AG08396 (cell line): ENCODE data around the gene BANF2.
"Not testable (repeated sequence)": the region's sequence is repeated elsewhere in the genome, so short reads cannot be mapped to it uniquely, and the experiment has no call there.

Experiments
- DNase-seq: peaks from one replicate; pipeline ENCODE4 v3.0.0; 2012; ENCODE audit warnings: low spot score, mixed read lengths

Gene BANF2

GRCh38 chr20:17699931-17700351 is at the start of gene BANF2:
BANF2 (plus strand) TSS chr20:17699966; CDS start chr20:17725026, 25,060 bp downstream.
- no peak for DNase-seq

DNA sequence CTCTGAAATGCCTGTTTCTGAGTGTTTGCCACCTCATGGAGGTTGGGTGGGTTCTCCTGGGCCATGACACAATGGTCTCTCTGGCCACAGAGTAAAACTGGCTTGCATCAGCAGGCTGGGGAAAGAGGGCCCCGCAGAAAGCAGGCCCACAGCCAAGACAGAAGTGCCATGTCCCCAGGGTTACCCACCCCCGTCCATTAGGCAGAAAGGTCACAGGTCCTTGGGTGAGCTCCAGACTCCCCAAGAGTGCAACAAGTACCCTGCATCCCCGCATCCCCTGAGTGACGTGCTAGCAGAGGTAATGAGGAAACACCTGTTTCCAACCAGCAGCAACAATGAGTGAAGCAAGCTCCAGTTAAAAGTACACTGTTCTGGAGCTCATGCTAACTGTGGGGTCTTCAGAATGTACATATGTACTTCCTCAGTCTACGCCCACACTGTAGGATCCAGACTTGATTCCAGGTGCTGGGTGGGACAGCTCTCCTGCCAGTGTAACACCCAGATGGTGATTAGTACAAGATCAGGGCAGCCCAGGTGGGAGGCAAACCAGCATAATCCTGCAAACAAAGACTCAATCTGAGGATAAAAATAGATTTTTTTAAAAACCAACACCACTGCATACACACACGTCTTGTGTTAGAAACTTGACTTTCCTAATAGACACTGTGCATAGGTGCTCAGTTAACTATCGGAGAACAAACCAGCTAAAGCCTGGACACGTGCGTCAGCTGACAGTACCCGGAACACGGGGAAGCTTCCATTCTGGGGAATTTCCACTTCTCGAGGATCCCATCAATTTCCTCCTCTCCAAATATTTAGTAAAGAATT is 49.3 kb upstream of the BANF2 start:
- DNase-seq: no peak

DNA sequence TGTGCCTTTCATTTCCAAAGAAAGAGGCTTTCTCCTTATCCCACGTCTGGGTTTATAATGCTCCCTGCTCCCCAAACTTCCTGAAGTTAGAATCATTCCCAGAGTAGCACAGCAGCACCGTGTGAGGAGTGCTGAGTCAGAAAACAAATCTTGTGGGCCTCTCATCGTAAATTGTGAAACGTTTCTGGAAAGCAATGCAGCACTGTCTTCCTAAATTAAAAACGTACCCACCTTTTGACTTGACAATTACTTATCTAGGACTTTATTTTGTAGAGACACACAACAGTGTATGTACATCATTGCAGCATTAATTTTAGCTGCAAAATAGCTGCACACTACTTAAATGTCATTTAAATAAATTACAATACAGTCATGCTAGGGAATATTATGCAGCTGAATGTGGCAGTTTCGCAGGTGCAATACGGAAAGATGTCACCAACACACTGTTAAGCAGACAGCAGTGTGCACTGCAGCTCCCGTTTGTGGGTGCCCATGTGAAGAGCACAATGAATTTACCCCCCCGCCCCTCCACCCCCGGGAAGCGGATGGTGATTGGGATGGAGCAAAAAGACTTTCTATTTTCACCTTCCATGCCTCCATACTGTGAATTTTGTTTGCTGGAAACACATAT is 48.5 kb upstream of the BANF2 start:
- peak; percentile 61 for DNase-seq

GRCh38 chr20:17651760-17652388 is 47.9 kb upstream of the BANF2 start:
- DNase-seq: no peak

- DNase-seq: no peak
Observed at GRCh38 chr20:17652411-17652810, 47.4 kb upstream of the BANF2 start.

DNA sequence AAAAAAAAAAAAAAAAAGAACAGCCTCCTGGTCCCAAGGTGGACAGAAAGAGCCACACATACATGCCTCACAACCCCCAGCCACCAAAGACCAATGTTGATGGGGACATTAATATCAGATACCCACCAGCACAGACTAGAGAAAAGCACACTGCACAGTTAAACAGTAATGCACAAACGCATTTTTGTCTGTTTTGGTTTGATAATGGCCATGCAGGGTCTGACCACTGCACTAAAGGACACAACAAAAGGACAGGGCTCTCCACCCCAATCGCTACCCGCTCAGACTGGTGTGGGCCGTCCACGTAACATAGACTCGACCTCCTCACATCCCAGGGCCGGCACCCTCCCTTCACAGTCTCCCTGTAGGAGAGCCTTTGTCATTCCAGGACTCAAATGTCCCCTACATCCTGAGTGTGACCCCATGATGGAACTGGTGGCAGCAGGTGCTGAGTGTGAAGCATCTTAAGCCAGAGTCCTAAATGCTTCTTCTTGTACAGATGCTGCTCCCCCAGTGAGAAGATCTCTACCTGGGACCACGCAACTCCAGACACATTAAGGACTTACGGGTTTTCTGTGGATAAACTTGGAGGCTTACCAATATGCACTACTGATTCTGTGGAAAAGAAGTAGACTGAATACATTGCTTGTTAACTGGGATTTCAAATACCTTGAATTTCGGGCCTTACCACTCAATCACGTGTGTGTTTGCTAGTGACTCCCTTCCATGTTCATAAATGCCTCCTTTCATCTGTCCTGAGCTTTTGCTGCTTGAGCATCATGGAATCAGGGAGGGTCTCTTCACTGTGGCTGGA is 45.7 kb upstream of the BANF2 start:
- no peak for DNase-seq

DNA sequence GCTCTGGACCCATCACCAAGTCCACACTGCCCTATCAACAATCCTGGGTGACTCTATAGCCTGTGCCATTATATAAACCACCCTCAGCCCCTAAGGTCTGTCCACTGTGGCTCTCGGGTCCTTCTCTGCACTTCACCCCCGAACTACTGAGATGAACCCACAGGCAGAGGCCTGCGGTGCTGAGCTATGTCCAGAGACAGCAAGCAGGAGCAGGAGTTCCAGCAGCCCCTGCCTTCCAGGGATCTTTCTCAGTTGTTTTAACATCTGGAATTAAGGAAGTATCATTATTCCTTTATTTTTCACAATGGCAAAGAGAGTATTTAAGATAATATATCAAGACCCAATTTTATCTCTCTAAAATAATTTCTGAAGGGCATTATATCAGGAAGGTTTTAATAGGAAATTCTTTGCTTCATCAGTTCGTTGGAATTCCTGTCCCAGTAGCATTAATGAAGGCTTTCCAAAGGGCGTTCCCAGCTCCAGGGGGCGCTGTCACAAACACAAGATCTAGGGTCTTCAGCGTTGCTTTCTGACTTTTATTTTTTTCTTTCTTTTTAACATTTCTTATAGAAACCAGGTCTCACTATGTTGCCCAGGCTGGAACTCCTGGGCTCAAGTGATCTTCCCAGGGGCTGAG is 45.0 kb upstream of the BANF2 start:
- no peak for DNase-seq

DNA sequence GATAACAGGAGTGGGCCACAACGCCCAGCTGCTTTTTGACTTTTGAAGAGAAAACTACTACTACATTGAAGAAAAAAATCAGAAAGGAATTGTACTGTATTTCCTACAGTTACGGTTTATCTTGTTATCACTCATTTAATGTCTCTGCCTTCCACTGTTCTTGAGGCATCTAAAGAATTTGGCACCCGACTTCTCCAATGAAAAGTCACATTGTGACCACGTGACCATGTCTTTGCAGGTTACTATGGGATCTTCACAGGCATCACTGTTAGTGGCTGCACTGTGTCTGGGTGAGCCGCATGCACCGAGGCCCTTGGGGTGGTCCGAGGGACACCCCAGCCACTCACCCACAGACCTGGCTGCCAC is 44.5 kb upstream of the BANF2 start:
- DNase-seq: no peak

DNA sequence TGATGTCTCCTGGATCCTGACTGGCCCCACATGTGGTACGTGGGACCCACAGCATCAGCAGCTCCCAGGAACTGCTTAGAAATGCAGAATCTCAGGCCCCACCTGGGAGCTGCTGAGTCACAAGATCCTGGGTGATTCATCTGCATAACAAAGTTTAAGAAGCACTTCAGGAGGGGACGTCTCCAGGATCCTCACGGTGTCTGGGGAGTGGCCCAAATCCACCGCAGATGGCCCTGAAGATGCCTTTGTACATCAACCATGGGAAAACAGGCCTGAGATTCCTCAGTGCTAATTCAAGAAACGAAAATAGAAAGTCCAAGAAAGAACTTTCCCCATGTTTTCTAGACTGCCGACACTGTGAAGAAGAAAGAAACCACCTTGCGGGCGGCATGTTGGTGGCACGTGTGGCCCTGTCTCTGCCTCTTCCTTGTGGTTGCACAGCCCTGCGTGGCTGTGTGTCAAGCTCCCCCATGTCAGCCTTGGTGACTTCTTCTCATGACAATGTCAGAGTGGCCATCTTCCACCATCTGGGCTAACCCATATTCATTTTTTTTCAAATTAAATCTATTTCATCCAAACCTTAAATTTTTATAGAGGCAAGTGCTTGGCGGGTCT is 43.8 kb upstream of the BANF2 start:
- peak; percentile 73 for DNase-seq

- no peak for DNase-seq
Observed at GRCh38 chr20:17657079-17657825, 42.5 kb upstream of the BANF2 start.

GRCh38 chr20:17657898-17658647 is 41.7 kb upstream of the BANF2 start:
- DNase-seq: no peak

DNA sequence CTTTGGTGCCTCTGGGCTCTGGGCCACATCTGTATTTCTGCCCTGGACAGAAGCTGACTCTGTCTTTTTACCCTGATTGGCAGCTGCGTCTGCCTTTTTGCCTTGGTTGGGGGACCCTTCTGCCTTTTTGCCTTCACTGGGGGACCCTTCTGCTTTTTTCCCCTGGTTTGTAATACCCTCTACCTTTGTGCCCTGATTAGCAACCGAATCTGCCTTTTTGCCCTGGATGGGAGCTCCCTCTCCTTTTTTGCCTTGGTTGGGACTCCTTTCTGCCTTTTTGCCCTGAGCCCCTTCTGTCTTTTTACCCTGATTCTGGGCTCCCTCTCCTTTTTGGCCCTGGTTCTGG is 41.1 kb upstream of the BANF2 start:
- no peak for DNase-seq

DNA sequence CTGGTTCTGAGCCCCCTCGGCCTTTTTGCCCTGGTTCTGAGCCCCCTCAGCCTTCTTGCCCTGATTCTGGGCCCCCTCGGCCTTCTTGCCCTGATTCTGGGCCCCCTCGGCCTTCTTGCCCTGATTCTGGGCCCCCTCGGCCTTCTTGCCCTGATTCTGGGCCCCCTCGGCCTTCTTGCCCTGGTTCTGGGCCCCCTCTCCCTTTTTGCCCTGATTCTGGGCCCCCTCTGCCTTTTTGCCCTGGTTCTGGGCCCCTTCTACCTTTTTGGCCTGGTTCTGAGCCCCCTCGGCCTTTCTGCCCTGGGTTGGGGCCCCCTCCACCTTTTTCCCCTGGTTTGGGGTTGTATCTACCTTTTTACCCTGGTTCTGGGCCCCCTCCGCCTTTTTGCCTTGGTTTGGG is 40.4 kb upstream of the BANF2 start:
- not testable (repeated sequence) for DNase-seq

- no peak for DNase-seq
Observed at GRCh38 chr20:17659801-17660200, 40.0 kb upstream of the BANF2 start.

- DNase-seq: no peak
Observed at GRCh38 chr20:17660667-17661066, 39.1 kb upstream of the BANF2 start.

GRCh38 chr20:17661121-17661744 is 38.5 kb upstream of the BANF2 start:
- DNase-seq: no peak

DNA sequence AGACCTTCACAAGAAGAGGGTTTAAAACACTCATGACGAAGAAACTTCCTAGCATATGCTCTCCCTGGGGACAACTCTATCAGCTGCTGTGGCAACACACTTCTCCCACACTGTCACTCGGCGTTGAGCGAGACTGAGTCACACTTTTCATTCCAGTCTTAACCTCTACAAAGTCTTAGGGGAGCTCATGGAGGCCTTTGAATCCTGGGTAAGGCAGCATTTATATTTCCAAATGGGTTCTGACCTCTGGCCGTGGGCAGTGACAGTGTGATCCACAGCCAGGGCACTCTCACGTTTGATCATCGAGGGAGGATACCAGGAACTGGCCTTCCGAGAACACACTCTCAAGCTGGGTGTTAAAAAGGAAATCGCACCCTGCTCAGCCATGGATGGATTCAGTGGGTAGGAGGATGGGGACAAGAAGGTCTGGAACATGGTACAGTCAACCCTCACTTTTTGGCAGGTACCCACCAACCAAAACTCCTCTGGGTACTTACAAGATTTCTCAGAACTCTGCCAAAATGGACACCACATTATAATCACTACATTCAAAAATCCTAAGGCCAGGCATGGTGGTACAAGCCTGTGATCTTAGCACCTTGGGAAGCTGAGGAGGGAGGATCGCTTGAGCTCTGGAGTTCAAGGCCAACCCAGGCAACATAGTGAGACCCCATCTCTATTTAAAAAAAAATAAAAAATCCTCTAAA is 37.3 kb upstream of the BANF2 start:
- peak; percentile 77 for DNase-seq

DNA sequence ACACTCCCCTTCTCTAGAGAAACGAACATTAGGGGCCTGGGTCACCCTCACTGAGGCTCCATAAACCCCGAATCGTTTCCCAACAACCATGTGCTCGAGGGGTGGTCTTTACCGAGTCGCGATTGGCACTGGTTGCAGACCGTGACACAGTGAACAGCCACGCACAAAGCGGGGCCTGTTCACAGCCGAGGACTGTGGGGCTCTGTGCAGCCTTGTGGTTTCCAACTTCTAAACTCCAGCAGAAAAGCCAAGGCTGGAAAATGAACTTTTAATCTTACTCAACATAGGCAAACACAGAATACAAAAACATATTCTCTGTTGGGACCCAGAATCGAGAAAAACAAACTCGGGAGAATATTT is 36.7 kb upstream of the BANF2 start:
- no peak for DNase-seq

DNA sequence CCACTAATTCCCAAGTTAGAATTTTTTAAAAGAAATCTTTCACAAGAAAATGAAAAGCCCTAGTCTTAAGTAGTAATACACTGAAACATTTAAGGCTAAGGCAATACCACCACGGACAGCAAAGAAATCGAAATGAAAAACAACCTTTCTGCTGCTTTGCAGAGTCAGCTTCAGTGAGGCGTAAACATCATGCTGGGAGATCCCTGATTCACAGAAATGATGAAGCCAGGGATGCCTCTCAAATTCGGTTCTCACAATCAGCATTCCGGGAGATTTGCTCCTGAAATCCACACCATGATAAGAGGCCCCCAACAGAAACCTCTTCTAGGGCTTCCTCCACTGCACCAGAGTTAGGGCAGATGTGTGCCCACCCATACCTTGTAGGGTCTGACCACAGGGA is 36.3 kb upstream of the BANF2 start:
- DNase-seq: no peak
